ENCODE data around the gene ABCD1.

DNA sequence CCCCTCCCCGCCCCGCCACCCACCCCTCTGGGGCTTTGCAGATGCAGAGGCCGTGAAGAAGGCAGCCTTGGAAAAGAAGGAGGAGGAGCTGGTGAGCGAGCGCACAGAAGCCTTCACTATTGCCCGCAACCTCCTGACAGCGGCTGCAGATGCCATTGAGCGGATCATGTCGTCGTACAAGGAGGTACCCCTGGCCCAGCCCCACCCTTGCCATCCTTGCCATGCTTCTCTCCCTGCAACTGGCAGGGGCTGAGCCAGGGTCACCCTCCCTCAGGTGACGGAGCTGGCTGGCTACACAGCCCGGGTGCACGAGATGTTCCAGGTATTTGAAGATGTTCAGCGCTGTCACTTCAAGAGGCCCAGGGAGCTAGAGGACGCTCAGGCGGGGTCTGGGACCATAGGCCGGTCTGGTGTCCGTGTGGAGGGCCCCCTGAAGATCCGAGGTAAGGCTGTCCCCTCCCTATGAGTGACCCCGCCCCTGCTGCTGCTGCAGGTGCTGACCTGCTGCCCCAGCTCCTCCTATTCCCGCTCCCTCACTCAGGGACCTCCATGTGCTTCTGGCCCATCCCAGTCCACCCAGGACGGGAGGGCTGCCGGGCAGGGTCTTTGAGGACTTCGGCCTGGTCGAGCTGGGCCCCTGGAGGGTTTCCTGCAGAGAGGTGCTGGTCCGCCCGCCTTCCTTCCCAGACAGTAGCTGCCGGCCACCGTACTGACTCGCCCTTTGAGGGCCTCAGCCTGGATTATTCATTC is 11.6 kb downstream of the ABCD1 start:
- TF ChIP-seq, protein P1, sequence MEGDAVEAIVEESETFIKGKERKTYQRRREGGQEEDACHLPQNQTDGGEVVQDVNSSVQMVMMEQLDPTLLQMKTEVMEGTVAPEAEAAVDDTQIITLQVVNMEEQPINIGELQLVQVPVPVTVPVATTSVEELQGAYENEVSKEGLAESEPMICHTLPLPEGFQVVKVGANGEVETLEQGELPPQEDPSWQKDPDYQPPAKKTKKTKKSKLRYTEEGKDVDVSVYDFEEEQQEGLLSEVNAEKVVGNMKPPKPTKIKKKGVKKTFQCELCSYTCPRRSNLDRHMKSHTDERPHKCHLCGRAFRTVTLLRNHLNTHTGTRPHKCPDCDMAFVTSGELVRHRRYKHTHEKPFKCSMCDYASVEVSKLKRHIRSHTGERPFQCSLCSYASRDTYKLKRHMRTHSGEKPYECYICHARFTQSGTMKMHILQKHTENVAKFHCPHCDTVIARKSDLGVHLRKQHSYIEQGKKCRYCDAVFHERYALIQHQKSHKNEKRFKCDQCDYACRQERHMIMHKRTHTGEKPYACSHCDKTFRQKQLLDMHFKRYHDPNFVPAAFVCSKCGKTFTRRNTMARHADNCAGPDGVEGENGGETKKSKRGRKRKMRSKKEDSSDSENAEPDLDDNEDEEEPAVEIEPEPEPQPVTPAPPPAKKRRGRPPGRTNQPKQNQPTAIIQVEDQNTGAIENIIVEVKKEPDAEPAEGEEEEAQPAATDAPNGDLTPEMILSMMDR (IDR thresholded peaks at IDR 0.05): no peak
- no peak for TF ChIP-seq POLR2A (IDR thresholded peaks at IDR 0.05)
